HG03354 (cell line): ENCODE measurements around the gene ARL15.
"Not testable (repeated sequence)": the region's sequence is repeated elsewhere in the genome, so short reads cannot be mapped to it uniquely, and the experiment has no call there.

ENCODE experiments used
- ATAC-seq: cut with Tn5 transposase; IDR thresholded peaks from one replicate; pipeline ENCODE4 v1.9.1; 2021; ENCODE audit warnings: mild to moderate bottlenecking; ENCODE audit not compliant: unreplicated experiment, poor library complexity, severe bottlenecking

ARL15 gene

GRCh38 chr5:54080831-54081230 is 229.5 kb downstream of the ARL15 start:
- no peak for ATAC-seq

GRCh38 chr5:54073735-54074134 is 236.6 kb downstream of the ARL15 start:
- no peak for ATAC-seq

- ATAC-seq = no peak
Observed at GRCh38 chr5:54073131-54073530, 237.2 kb downstream of the ARL15 start.

GRCh38 chr5:54066433-54066832 is 243.9 kb downstream of the ARL15 start:
- no peak for ATAC-seq

GRCh38 chr5:54063817-54064216 is 246.6 kb downstream of the ARL15 start:
- ATAC-seq = no peak

- no peak for ATAC-seq
Observed at GRCh38 chr5:54062958-54063357, 247.4 kb downstream of the ARL15 start.

- ATAC-seq = not testable (repeated sequence)
Observed at GRCh38 chr5:54060919-54061318, 249.5 kb downstream of the ARL15 start.

- no peak for ATAC-seq
Observed at GRCh38 chr5:54049963-54050362, 260.4 kb downstream of the ARL15 start.

GRCh38 chr5:54049144-54049543 is 261.2 kb downstream of the ARL15 start:
- no peak for ATAC-seq

GRCh38 chr5:54045077-54045792 is 265.1 kb downstream of the ARL15 start:
- no peak for ATAC-seq

- ATAC-seq = not testable (repeated sequence)
Observed at GRCh38 chr5:54044276-54044675, 266.1 kb downstream of the ARL15 start.

- ATAC-seq = no peak
Observed at GRCh38 chr5:54040804-54041203, 269.6 kb downstream of the ARL15 start.

- no peak for ATAC-seq
Observed at GRCh38 chr5:54040018-54040417, 270.4 kb downstream of the ARL15 start.

GRCh38 chr5:54037205-54037604 is 273.2 kb downstream of the ARL15 start:
- no peak for ATAC-seq

GRCh38 chr5:54030981-54031380 is 279.4 kb downstream of the ARL15 start:
- no peak for ATAC-seq

GRCh38 chr5:54024466-54024865 is 285.9 kb downstream of the ARL15 start:
- no peak for ATAC-seq

GRCh38 chr5:54022223-54022622 is 288.1 kb downstream of the ARL15 start:
- no peak for ATAC-seq

GRCh38 chr5:54021431-54022164 is 288.8 kb downstream of the ARL15 start:
- no peak for ATAC-seq

- no peak for ATAC-seq
Observed at GRCh38 chr5:54018438-54018837, 291.9 kb downstream of the ARL15 start.

GRCh38 chr5:54017580-54017979 is 292.8 kb downstream of the ARL15 start:
- ATAC-seq = no peak

- ATAC-seq = no peak
Observed at GRCh38 chr5:54013556-54014194, 296.7 kb downstream of the ARL15 start.
